GM18909 (cell line): Measurements from ENCODE around the gene RIPPLY1.
"Not testable (repeated sequence)": the region's sequence is repeated elsewhere in the genome, so short reads cannot be mapped to it uniquely, and the experiment has no call there.

Experiments
- ATAC-seq: cut with Tn5 transposase; IDR thresholded peaks from one replicate; pipeline ENCODE4 v1.9.1; 2021; ENCODE audit warnings: mild to moderate bottlenecking; ENCODE audit not compliant: unreplicated experiment, poor library complexity

RIPPLY1 gene

DNA sequence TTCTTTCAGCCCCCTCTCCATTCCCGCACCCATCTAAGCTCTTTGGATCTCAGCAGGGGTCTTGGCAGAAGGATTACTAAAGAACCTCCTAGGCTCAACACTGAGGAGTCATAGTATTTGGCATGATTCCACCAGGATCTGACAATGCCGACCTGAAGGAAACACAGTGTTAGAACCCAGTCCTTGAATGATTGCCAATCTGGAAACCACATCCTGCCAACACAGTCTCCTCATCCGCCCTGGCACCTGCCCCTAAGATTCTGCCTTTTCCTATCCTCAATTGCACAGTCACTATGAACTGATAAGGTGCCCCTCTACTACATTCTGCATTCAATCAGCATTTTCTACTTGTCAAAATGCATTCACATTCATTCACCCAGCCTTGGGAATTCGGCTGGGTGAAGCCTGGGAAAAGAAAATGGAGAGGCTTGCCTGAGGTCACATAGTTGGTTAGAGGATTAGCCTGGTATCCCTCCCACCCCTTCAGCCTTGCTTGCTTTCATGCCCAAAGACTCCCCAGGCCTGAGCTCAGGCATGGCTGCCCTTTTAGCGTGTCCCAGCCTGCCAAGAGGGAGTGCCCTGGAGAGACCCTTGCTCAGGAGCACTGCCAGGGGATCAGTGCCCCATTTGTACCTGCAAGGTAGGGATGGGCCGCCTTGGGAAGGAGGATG, 14.8 kb upstream of the RIPPLY1 start:
- peak; percentile 76 for ATAC-seq

DNA sequence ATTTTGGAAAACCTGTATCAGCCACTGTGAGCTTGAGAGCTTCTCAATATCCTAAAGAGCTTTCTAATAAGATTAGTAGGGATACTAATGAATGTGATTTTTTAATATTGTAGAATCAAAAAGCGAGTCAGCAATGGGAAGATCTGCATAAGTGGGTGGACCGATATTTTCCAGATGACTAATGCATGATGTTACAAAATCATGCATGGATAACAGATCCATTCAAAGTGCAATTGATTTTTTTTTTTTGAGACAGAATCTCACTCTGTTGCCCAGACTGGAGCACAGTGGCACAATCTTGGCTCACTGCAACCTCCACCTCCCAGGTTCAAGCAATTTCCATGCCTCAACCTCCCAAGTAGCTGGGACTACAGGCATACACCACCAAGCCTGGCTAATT, 9.7 kb upstream of the RIPPLY1 start:
- no peak for ATAC-seq

DNA sequence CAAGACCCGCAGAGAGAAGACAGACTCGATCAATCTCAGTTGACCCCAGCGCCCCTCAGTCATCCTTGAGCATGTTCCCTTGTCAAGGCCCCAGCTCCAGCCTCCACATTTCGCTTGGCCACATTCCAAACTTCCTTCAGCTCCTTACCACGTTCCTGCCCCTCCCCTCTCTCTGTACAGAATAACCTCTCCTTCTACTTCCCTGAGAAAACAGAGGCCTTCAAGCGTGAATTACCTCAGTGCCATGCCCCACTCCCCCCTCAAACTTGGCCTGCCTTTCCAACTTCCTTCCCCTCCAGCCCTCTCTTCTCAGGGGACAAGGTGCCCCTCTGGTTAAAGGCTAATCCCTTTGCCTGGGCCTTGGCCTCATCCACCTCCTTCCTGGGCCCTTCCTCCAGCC, 3.2 kb upstream of the RIPPLY1 start:
- ATAC-seq = no peak

DNA sequence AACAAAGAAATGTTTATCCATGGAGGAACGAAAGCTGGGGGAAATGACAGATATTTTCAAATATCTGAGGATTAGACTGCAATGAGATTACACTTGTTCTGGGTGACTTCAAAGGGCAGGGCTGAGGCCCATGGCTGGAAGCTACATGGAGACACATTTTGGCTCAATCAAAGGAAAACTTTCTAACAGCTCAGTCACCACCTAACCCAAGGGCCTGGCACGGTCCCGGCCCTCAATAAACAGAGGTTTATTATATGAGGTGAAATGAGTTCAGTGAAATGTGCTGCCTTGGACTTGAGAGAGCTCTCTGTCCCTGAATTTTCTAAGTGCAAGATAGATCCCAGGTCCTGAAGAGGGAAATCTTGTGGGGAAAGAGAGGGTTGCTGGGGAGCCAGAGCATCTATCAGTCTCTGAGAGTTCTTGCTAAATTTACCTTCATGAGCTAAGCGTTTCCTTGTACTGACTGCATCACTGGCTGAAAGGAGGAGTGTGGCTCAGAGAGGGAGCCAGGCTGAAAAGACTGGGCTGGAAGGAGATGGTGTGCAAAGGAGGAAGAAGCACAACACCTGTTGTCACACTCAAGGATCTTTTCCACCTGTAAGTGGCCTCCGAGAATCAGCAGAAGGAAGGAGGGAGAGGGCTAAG, 2.0 kb upstream of the RIPPLY1 start:
- ATAC-seq = no peak

DNA sequence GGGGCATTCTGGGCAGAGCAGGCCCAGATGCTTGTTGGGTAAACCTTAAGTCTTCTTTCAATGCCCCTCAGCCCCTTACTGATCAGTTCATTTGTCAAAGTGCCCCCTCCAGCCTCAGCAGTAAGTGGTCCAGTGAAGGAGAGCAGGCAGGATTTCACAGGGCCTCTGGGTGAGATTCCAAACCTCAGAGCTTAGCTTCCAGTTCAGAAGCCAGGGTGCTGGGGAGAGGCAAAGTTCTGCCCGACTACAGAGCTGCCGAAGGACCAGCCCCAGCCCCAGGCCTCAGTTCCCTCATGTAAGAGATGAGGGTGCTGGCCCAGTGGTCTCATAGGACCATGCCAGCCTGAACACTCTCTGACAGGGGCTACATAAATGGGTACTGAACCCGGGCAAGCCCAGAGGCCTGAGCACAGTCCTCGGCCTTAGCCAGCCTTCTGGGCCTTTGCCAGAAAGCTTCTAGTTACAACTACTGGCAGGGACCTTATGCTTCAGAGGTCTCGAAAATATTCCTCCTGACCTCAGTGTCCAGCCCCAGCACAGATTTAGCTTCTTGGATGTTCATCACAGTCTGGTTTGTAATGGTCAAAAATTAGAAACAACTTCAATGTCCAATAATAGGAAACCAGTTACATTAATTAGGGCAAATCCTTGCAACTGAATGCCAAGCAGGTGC, 851 bp upstream of the RIPPLY1 start:
- ATAC-seq = no peak

DNA sequence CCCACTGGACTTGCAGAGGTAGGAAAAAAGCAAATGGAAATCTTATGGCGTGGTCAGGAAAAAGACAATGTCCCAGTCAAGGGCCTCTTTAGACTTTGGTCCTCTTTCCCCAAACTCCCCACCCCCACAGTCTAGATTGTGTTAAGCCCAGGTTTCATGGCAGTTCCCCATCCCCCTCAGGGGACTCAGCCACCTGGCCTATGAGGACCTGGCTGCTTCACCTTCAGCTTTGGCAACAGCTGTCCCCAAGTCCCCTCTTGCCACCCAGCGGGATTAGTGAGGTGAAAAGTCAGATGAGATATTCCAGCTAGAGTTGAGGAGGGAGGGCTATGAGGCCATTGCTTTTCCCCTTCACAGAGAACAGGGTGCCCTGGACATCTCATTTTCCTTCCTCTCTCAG, 457 bp downstream of the RIPPLY1 start:
- ATAC-seq = no peak

DNA sequence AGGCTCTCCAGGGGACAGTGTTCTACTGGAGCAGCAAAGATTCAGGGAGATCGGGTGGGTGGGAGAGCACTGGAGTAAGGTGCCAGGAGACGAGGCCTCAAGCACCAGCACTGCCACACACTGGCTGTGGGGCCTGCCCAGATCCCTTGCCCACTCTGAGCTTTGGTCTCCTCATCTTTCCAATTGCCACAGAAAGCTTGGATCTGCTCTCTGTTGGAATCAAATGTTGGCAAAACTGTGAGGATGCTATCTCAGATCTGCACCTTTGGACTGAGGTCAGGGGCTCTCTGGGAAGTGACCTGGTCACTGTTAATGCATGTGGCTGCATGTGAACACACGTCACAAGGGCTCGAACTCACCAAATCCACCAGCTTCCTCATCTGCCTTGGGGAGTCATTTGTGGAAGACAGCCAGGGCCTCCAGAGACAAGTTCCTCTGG, 1.3 kb downstream of the RIPPLY1 start:
- no peak for ATAC-seq

DNA sequence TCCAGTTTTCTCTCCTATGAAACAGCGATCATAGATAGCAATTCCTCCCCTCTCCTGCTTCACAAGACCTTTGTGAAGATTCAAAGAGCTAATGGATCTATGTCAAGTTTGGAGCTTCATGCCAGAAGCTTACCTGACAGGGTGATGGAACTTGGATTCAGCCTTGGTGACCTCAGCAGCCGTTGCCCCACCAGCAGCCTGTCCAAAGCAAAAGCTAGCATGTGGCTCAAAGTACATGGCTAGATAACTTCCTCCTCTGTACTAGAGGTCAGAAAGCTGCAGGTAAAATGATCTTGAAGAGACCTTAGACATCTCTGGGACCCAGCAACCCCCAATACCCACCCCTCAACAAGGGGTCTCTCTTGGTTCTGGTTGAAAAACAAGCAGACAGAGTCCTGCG, 1.8 kb downstream of the RIPPLY1 start:
- no peak for ATAC-seq

DNA sequence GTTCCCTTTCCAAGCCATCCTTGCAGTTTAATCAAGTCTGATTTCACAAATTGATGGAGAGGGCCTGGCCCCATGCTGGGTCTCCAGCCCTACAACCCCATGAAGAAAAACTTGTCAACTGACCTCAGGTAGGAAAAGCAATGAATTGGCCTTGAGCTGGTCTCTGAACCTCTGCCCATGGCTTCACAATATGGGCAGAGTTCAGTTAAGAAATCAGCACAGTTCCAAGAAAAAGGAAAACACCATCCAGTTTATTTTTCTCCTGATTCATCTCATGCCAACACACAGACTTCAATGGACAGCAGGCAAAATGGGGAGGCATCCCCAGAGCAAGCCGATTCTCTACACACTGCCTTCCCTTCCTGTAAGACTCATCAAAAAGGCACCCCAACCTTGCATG, 3.3 kb downstream of the RIPPLY1 start:
- ATAC-seq = no peak

DNA sequence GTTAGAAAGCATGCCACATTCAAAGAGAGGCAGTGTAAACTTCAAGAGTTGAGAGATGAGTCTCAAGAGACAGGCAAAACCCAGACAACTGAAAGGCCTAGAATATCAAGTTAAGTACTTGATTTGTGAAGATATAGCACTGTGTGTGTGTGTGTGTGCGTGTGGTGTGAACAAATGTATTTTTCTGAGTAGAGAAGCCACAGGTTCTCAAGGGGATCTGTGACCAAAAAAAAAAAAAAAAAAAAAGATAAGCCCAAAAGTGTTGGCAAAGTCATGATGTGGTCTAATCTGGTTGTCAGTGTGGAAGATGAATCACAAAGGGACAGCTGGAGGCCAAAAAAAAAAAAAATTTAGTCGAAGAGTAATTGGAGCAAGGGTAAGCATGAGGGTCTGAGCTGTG, 3.9 kb downstream of the RIPPLY1 start:
- no peak for ATAC-seq

DNA sequence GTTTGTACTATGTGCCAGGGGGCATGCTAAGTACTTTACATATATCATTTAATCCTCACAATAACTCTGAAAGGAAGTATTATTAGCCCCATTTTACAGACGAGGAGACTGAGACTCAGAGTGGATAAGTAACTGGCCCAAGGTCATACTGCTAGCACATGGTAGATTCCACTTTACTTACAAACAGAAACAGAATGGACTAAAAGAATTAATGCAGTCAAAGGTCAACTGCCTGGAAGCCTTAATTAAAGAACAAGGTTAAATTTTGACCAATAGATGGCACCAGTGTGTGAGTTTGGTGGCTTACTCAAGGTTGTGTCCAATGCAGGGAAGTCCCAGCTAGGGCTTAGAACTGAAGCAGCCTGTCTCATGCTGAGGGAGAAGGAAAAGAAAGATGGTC, 4.7 kb downstream of the RIPPLY1 start:
- ATAC-seq = peak; percentile 78

DNA sequence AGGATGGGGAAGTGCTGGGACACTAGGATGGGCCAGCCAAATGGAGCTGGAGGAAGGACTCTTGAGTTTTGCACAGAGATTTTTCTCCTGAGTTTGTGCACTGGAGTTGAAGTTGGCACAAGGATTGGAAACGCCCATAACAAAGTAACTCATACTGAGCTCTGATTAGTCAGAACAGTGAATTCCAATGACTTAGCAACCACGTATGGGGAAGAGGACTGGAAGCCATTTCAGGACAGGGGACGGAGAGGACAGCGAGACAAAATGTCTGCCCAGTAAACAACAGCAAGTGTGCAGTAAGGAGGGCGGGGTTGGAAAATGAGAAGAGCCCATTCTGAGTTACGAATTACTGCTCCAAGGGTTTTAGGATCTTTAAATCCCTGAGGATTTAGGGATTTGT, 5.9 kb downstream of the RIPPLY1 start:
- ATAC-seq = no peak

DNA sequence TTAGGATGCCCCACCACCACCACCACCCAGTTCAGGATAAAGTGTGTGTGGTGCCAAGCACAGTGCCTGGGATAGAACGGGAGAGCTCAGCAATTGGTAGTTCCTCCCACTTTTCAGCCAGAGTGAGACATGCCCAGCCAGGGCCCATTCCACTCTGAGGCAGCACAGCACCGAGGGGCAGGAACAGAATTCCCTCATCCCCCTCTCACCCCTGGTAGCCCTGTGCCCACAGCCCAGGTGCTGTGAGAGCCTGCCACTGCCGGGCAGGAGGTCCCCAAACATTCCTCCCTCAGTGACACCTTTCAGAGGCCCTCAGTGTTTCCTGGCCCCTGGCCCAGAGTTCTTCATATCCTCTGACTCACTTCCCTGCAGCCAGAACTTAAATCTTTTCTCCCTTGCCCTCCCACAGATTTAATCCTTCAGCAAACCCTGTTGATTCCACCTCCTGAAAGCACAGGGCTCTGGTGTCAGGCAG, 8.1 kb downstream of the RIPPLY1 start:
- ATAC-seq = no peak

DNA sequence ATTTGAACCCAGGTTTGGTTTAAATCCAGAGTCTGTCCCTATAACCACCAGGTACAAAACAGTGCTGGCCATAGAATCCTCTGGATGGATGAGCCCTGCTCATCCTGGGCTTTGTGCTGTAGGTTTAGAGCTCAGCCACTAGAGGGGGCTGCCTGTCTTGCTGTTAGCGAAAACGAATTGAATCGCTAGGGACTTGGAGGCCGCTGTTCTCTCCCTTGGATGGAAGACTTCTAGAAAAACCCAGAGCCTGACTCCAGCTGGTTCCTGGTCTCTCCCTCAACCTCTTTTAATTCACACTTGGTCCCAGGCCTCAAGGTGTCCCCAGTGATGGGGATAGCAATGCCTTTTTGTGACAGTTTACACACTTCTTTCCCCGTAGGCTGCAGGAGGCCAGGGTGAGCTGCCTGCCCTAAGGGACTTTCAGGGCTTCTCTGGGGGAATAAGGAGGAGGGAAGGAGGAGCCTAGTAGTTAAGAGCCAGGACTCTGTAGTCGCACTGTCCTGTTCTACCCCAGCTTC, 8.7 kb downstream of the RIPPLY1 start:
- ATAC-seq = peak; percentile 75

DNA sequence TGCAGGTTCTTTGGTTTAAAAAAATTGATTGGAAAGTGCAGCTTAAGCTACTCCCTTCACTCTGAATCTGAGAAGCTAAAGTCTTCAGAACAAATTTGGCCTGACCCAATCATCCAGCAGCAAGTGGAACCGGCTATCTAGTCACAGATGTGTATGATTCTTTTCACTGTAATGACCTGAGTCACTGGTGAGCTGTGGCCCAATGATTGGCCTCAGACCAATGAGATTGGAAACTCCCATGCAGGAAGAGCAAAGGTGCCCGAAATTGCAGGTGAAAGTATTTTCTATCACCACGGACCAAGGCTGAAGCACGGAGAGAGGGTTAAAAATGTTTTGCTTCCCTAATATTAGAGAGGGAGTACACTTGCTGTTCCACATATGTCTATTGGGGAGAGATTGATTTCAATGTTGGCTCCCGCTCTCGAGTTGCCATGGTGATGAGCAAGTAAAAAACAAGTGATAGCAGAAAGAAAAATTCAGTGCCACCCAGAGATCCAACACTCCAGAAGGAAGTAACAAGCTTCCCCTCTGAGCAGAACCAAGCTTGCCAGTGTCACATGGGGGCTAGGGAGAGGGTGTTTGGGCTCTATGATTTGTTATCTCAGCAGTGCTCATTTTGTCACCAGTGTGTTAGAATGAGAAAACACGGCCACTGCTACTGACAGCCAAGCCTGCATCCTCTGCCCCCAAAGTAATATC, 11.2 kb downstream of the RIPPLY1 start:
- ATAC-seq = no peak

DNA sequence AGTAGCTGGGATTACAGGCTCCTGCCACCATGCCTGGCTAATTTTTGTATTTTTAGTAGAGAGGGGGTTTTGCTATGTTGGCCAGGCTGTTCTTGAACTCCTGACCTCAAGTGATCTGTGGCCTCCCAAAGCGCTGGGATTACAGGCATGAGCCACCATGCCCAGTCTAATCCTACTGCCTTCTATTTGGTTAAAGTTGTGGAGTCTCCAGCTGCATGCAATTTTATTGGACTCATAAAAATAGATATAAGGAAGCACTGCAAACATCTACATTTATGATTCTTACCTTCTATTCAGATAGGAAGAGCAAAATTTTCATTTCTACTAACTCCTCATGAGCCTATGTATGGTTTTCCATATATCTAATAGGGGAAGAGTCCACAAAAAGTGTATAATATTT, 13.7 kb downstream of the RIPPLY1 start:
- ATAC-seq = no peak

DNA sequence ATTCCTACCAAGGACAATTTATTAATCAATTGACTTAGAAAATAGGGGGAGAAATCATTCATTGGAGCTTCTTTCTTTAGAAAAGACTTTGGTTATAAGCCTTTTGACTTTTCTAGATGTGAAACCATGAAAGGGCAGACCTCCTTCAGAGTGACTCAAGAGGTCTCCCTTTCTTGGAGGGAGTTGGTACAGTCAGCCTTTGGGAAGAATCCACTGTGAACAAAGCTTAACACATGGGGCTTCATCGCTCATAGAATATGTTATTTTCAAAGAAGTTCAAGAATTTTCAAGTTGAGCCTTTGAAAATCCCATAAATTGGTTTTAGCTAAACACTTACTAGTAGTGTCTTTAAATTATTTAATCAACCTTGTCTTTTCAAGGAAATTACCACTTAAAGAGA, 28.0 kb downstream of the RIPPLY1 start:
- no peak for ATAC-seq

DNA sequence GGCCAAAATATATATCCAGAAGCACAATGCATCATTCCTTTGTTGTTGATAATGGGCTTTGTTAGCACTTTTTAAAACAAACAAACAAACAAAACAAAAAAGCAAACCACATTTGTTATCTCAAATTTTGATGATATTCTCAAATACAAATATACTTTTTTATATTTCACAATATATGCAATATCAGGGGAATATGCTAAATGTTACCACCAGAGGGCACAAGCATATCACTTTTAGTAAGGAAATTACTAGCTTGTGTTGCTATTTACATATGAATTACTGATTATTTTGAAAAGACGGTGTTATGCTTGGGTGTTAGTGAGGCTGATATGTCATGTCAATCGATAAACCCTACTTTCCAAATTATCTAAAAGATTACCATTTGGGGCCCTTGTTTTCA, 29.1 kb downstream of the RIPPLY1 start:
- no peak for ATAC-seq

DNA sequence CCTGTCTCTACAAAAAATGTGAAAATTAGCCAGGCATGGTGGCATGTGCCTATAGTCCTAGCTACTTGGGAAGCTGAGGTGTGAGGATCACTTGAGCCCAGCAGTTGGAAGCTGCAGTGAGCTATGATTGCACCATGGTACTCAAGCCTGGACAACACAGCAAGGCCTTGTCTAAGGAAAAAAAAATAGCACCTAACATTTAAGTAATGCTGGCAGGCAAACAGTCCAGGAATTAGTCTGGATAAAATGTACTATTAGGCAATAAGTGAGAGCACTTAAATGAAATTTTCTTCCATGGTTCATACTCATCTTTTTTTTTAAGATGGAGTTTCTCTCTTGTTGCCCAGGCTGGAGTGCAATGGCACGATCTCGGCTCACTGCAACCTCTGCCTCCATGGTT, 30.3 kb downstream of the RIPPLY1 start:
- not testable (repeated sequence) for ATAC-seq

DNA sequence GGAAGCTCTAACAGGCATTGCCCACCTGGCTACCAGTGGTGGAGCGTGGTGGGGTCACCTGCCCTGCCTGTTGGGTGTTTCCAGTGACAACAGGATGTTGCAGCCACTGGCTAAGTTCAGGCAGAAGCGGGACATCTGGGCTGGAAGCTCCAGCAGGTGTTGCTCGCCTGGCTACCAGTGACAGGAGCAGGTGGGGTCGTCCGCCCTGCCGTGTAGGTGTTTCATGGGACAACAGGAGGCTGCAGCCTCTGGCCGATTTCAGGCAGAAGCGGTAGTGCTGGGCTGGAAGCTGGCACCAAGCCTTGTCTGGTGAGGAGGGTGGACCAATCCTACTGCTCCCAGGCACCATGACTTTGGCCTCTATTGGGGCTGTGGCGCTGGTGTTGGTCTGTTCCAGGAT, 39.4 kb downstream of the RIPPLY1 start:
- ATAC-seq = no peak
